Measurements from ENCODE around the gene SNCAIP. TPM values are rescaled to one million over a fixed set of nuclear protein-coding genes. Genes with fewer than 3 reads are reported as not detected.

SNCAIP gene
- total RNA-seq, 4 donors from 2014 or later, result 11.5 to 36.3 (median 15.2) TPM

DNA sequence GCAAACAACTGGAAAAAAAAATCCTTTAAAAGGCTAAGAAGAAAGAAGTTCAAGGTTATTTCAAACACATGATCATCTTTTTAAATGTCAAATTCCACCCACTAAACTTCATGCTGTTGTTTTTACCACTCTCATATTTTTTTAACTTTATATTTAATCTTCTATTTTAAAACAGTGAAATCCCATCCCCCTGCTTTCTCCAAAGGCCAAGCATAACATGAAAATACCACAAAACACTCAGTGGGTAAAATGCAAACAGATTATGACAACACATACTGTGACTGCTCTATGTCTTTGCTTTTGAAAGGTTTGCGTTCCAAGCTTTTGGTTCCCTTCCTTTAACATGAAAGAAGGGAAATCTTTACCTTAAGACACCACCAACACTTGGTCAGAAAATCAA lies 127.6 kb downstream of the SNCAIP start:
- DNase-seq (ENCODE audit: low spot score) (no peak), ATAC-seq (ENCODE audit: low FRiP score) (no peak)
- TF ChIP-seq, protein P1, sequence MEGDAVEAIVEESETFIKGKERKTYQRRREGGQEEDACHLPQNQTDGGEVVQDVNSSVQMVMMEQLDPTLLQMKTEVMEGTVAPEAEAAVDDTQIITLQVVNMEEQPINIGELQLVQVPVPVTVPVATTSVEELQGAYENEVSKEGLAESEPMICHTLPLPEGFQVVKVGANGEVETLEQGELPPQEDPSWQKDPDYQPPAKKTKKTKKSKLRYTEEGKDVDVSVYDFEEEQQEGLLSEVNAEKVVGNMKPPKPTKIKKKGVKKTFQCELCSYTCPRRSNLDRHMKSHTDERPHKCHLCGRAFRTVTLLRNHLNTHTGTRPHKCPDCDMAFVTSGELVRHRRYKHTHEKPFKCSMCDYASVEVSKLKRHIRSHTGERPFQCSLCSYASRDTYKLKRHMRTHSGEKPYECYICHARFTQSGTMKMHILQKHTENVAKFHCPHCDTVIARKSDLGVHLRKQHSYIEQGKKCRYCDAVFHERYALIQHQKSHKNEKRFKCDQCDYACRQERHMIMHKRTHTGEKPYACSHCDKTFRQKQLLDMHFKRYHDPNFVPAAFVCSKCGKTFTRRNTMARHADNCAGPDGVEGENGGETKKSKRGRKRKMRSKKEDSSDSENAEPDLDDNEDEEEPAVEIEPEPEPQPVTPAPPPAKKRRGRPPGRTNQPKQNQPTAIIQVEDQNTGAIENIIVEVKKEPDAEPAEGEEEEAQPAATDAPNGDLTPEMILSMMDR (IDR thresholded peaks at IDR 0.05), result no peak

DNA sequence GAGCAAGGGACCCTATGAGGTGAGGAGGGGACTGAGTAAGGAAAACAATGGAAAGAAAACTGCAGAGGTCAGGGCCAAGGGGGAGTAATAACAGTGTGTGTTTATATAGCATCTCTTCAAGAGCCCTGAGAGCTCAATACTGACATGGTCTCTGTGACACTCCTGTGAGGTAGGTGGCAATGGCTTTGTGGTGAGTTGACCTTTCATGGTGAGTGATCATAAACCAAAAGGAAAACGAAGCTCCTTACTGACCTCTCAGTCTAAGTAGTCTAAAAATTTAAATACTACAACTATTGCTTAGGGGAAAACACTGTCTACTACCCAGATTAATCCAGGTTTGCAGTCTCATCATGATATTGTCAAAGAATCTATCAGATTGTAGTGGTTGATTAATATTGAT lies 130.9 kb downstream of the SNCAIP start:
- TF ChIP-seq, protein P1 (IDR thresholded peaks at IDR 0.05), result no peak
- DNase-seq (ENCODE audit: low spot score) (no peak), ATAC-seq (ENCODE audit: low FRiP score) (no peak)

DNA sequence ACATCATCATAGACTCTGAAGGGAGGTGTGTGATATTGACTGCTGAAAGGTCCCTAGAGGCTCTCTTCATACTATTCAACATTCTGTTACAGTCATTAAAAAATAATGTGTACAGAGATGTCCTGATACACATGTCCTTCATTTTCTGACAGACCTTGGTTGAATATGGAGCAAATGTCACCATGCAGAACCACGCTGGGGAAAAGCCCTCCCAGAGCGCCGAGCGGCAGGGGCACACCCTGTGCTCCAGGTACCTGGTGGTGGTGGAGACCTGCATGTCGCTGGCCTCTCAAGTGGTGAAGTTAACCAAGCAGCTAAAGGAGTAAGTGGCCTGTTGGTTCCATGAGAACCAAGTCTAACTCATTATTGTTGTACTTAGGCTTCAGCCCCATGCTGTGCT lies 132.4 kb downstream of the SNCAIP start:
- no peak for ATAC-seq (ENCODE audit: low FRiP score)
- TF ChIP-seq, protein P1 (IDR thresholded peaks at IDR 0.05), result no peak
- no peak for DNase-seq (ENCODE audit: low spot score)

DNA sequence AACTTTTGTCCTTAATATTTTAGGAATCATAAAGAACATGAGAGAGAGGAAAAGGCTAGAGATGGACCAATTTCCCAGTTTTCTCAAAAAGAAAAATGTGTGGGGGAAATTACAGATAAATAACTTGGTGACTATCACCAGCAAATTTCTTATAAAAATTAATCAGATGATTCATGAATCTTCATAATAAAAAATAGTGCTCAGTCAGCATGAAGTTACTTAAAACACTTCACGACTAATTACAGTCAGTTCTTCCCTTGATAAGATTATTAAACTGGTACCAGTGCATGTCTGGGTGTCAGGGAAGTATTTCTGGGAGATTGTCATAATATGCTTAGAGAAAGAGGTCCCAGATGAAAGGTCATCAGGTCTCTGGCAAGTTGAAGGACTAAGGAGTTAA lies 133.0 kb downstream of the SNCAIP start:
- no peak for DNase-seq (ENCODE audit: low spot score)
- TF ChIP-seq, protein P1 (IDR thresholded peaks at IDR 0.05), result no peak
- no peak for ATAC-seq (ENCODE audit: low FRiP score)

DNA sequence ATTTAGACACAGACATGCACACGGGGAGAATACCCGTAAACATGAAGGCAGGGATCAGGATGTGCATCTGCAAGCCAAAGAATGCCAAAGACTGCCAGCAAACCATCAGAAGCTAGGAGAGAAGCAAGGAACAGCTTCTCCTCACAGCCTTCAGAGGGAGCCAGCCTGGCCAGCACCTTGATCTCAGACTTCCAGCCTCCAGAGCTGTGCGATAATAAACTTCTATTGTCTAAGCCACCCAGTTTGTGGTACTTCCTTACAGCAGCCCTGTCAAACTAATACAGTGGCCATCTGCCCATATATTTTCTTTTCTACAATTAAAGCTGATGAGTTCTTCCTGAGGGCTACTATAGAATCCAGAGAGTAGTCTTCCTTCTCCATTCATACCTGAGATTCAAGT lies 135.0 kb downstream of the SNCAIP start:
- TF ChIP-seq, protein P1 (IDR thresholded peaks at IDR 0.05), result no peak
- ATAC-seq (ENCODE audit: low FRiP score), result no peak
- DNase-seq (ENCODE audit: low spot score), result no peak

DNA sequence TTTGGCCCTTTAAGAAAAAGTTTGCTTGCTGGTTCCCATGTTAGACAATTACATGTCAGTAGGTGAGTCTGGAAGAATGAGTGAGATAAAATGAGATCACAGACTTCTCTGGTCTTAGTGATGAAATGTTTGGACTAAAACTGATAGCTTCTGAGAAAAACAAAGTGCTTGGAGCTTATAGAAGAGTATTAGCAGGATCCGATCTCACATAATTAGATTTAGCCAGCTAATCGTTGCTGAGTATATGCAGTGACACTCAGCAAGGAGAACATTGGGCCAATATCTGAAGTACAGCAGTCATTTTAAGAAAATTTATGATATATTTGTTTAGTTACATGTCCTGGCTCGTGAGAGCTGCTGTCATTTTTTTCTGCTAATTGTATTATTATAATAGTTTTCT lies 135.8 kb downstream of the SNCAIP start:
- no peak for ATAC-seq (ENCODE audit: low FRiP score)
- no peak for DNase-seq (ENCODE audit: low spot score)
- TF ChIP-seq, protein P1 (IDR thresholded peaks at IDR 0.05), result no peak

DNA sequence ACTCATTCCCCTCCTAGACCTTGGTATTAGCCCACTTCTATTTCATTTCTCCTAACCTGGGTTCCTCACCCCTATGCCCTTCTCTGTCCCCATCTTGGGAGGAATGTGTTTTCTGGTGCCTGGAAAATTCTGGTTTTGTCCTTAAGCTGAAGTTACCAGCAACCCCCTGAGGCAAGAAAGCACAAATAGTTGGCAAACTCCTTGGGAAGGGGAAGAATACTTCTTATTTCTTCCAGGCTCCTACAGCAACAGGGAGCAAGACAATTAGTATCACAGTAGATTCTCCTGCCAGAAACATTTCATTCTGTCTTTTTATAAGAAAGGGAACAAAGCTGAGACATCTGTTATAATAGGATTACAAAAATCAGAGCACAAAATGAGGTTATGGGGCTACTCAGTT lies 142.5 kb downstream of the SNCAIP start:
- no peak for ATAC-seq (ENCODE audit: low FRiP score)
- TF ChIP-seq, protein P1 (IDR thresholded peaks at IDR 0.05), result no peak

More for the DNA sequence above, 142.5 kb downstream of the SNCAIP start:
- DNase-seq (ENCODE audit: low spot score), result no peak

Measured in omental fat pad (tissue), 4 donors.